IPS DF 6.9 (cell line): ENCODE data around the gene ELOVL3.

Source experiments
- DNase-seq: peaks from one replicate; pipeline ENCODE4 v3.0.0-alpha.2; 2013; ENCODE audit warnings: low read depth, low spot score
- H3K27ac ChIP-seq: one replicate; pipeline ENCODE4 v1.5.1; 2013; ENCODE audit warnings: low read length, control low read depth
- H3K27me3 ChIP-seq: 2 replicates; pipeline ENCODE4 v1.6.1; 2013; ENCODE audit warnings: mild to moderate bottlenecking, low read length; ENCODE audit not compliant: control insufficient read depth, insufficient read depth
- H3K36me3 ChIP-seq: 2 replicates; pipeline ENCODE4 v1.6.1; 2013; ENCODE audit warnings: low read length; ENCODE audit not compliant: control insufficient read depth, insufficient read depth
- H3K4me1 ChIP-seq: 2 replicates; pipeline ENCODE4 v1.6.1; 2013; ENCODE audit warnings: low read length; ENCODE audit not compliant: control insufficient read depth, insufficient read depth
- H3K4me3 ChIP-seq: 2 replicates; pipeline ENCODE4 v1.5.1; 2013; ENCODE audit warnings: mild to moderate bottlenecking, low read length
- H3K9me3 ChIP-seq: 2 replicates; pipeline ENCODE4 v1.6.1; 2013; ENCODE audit warnings: low read length, inconsistent platforms; ENCODE audit not compliant: control insufficient read depth, insufficient read depth
- WGBS: extraction: QIAGEN DNeasy Blood & Tissue Kit; methylation state at CpG from one replicate; pipeline ENCODE4 v1.1.7; 2013; ENCODE audit warnings: mixed read lengths, missing lambda C conversion rate; ENCODE audit not compliant: insufficient read length, insufficient coverage; 5-methylcytosine and 5-hydroxymethylcytosine counted together

Gene ELOVL3

DNA sequence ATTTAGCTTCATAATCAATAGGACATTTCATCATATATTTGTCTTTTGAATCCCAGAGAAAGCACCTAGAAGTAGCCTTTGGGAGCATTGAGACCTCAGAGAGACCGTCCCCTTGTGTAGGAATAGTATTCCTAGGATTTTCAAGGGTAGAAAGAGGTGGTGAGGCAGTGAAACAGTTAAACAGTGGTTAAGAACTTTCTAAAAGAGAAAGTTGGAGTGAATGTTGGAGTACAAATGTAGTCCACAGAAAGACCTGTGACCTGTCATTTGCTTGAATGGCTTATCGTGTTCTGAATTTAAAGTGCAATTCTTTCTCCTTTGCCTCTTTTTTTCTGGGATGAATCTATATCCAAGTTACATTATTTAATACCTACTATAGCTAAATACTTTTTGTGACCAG is 49.2 kb downstream of the ELOVL3 start:
- no peak for DNase-seq
- Histone ChIP-seq H3K36me3 (no peaks in the 10 kb centered on the region), H3K27ac (no peak overlapping the region), H3K4me1 (no peaks in the 10 kb centered on the region), H3K27me3 (no peaks in the 10 kb centered on the region), H3K4me3 (no peak overlapping the region), H3K9me3 (no peaks in the 10 kb centered on the region)
- no CpG with 5 or more reads among the region's 2 CpGs for WGBS

DNA sequence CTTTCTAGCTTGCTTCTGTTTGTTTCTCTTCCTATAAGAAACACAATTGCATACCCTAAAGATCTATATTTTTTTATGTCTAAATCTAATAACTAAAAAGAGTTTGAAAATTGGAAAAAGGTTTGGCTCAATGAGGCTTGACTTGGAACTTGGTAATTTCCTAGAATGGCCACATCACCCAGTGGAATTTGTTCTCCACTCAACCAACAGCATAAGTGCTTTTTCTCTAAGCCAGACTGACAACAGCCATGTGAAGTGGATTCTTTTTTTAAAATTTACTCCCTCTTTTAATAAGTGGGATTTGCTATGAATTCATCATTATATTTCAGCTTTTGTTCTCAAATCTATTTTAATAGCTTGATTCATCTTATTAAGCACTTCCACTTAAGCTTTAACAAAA is 53.0 kb downstream of the ELOVL3 start:
- Histone ChIP-seq H3K4me1 (no peaks in the 10 kb centered on the region), H3K36me3 (no peaks in the 10 kb centered on the region), H3K27me3 (no peaks in the 10 kb centered on the region), H3K4me3 (no peak overlapping the region), H3K27ac (no peak overlapping the region), H3K9me3 (no peaks in the 10 kb centered on the region)
- no peak for DNase-seq
